Fibroblast of villous mesenchyme (primary cell): ENCODE measurements around the gene DPP9. TPM values are rescaled to one million over a fixed set of nuclear protein-coding genes. Genes with fewer than 3 reads are reported as not detected.
"Not testable (repeated sequence)": the region's sequence is repeated elsewhere in the genome, so short reads cannot be mapped to it uniquely, and the experiment has no call there.

Source experiments
- DNase-seq: peaks from one replicate; pipeline ENCODE4 v3.0.0-alpha.2; 2010; ENCODE audit warnings: low read depth
- H3K4me3 ChIP-seq: 2 replicates; pipeline ENCODE4 v1.5.1; 2011; ENCODE audit warnings: low read depth, mild to moderate bottlenecking, low read length
- total RNA-seq: library from RNA; depleted of rRNA; stranded (reverse); fragments of >200 nt; gene quantifications from 2 replicates; pipeline ENCODE4 v1.2.3, GENCODE V29; 2012
- TF ChIP-seq, protein P1 (sequence below): IDR thresholded peaks from 2 replicates; pipeline ENCODE4 v1.5.1; 2012; ENCODE audit warnings: low read depth, mild to moderate bottlenecking, low read length; ENCODE audit not compliant: insufficient read depth

DPP9 gene
- total RNA-seq, 1 donor, result 30.7 TPM

DNA sequence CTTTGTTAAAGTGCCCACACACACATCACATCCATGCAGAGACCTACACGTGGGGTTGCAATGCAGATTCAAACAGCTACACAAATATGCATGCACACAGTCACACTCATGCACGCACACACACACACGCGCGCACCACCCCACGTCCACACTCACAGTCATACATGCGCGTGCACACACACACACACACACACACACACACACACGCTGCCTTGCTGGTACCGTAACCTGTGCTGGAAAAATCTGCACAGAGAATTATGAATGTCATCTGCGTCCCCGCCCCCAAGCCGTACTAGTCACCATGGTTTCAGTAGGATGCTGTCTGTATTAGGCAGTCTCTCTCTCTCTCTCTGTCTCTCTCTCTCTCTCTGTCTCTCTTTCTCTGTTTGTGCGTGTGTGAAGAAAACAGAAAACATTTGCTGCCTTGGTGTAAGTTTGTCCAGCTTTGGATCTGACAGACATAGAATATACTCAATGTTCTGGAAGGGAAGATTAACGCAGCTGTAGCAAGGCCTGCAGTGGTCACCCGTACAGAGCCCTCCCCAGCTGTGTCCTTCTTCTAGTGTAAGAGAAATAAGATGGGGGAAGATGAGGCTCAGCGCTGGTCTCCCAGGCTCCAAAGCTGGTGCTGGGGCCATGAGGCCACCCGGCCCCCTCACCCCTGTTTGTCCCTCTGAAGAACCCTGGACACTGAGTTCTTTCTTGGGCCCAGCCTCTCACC, 26.4 kb upstream of the DPP9 start:
- no peak for DNase-seq
- TF ChIP-seq, protein P1, sequence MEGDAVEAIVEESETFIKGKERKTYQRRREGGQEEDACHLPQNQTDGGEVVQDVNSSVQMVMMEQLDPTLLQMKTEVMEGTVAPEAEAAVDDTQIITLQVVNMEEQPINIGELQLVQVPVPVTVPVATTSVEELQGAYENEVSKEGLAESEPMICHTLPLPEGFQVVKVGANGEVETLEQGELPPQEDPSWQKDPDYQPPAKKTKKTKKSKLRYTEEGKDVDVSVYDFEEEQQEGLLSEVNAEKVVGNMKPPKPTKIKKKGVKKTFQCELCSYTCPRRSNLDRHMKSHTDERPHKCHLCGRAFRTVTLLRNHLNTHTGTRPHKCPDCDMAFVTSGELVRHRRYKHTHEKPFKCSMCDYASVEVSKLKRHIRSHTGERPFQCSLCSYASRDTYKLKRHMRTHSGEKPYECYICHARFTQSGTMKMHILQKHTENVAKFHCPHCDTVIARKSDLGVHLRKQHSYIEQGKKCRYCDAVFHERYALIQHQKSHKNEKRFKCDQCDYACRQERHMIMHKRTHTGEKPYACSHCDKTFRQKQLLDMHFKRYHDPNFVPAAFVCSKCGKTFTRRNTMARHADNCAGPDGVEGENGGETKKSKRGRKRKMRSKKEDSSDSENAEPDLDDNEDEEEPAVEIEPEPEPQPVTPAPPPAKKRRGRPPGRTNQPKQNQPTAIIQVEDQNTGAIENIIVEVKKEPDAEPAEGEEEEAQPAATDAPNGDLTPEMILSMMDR, result no peak
- H3K4me3 ChIP-seq, result no peak overlapping the region

DNA sequence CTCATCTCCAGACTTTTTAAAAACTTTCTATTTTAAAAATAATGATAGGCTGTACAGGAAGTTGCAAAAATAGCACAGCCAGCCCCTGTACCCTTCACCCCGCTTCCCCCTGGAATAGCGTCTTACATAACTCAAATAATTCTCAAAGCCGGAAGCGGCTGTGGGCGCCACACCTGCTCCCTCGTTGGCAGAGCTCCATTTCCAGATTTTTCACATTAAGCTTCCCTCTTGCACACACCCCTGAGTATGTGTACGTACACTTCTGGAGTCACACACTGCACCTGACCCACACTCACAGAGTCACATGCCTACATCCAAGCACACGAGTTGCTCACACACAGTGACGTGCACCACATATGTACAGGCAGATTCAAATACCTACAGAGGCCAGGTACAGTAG, 24.9 kb upstream of the DPP9 start:
- no peak for DNase-seq
- H3K4me3 ChIP-seq, result no peak overlapping the region
- TF ChIP-seq, protein P1, result no peak

DNA sequence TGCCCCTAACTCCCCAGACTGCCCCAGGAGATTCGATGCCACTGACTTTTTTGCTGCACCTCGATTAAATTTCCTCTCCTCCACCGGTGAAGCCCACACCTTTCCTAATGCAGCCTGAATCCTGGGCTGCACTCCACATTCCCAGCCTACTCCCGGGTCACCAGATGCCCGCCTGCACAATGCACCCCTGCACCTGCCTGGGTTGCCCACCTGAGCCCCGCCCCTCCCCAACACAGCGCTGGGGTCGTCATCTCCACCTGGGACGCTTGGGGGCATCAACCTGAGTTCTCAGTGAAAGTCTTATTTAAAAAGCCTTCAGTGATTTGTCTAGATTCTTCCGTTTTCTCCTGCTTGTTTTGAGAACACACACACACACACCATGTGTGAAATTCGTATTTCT, 24.5 kb upstream of the DPP9 start:
- TF ChIP-seq, protein P1, result no peak
- DNase-seq, result no peak
- no peak overlapping the region for H3K4me3 ChIP-seq

DNA sequence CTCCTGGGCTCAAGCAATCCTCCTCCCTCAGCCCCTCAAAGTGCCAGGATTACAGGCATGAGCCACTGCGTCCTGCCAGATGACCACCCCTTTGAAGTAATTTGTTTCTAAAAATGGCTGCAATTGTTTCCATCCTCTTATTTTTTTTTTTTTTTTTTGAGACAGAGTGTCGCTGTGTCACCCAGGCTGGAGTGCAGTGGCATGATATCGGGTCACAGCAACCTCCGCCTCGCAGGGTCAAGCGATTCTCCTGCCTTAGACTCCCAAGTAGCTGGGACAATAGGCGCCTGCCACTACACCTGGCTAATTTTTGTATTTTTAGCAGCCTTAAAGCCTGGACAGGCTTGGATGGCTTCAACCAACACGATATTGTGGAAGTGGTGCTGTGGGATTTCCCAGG, 22.3 kb upstream of the DPP9 start:
- TF ChIP-seq, protein P1, result no peak
- DNase-seq, result no peak

DNA sequence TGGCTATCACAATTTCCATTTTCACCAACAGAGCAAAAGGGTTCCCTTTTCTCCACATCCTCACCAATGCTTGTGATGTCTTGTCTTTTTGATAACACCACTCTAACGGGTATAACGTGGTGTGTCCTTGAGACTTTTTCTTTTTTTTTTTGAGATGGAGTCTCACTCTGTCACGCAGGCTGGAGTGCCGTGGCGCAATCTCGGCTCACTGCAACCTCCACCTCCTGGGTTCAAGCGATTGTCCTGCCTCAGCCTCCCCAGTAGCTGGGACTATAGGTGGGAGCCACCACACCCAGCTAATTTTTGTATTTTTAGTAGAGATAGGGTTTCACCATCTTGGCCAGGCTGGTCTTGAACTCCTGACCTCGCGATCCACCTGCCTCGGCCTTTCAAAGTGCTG, 21.5 kb upstream of the DPP9 start:
- not testable (repeated sequence) for H3K4me3 ChIP-seq, DNase-seq

More for the DNA sequence above, 22.3 kb upstream of the DPP9 start:
- no peak overlapping the region for H3K4me3 ChIP-seq

DNA sequence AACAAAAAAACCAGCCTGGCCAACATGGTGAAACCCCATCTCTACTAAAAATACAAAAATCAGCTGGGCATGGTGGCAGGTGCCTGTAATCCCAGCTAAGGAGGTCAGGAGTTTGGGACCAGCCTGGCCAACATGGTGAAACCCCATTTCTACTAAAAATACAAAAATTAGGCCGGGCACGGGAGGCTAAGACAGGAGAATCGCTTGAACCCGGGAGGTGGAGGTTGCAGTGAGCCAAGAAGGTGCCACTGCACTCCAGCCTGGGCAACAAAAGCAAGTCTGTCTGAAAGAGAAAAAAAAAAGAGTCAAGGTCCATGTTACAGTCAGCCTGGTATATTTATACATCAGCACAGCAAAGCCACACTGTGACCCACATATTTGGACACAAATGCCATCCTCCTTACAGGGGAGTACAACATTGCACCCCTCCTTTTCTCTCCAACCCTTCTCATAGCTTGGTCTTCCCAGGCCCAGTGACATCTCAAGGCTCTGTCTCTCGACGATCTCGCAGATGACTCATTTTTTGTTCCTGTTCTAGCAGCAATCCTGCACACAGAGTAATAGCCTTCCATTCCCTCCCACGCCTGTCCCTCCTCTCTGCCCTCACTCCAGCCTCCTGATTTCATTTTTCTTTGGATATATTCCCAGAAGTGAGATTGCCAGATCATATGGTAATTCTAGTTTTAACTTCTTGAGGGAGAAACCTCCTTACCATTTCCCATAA, 21.0 kb upstream of the DPP9 start:
- DNase-seq, result peak; percentile 90
- TF ChIP-seq, protein P1, result no peak
- no peak overlapping the region for H3K4me3 ChIP-seq

DNA sequence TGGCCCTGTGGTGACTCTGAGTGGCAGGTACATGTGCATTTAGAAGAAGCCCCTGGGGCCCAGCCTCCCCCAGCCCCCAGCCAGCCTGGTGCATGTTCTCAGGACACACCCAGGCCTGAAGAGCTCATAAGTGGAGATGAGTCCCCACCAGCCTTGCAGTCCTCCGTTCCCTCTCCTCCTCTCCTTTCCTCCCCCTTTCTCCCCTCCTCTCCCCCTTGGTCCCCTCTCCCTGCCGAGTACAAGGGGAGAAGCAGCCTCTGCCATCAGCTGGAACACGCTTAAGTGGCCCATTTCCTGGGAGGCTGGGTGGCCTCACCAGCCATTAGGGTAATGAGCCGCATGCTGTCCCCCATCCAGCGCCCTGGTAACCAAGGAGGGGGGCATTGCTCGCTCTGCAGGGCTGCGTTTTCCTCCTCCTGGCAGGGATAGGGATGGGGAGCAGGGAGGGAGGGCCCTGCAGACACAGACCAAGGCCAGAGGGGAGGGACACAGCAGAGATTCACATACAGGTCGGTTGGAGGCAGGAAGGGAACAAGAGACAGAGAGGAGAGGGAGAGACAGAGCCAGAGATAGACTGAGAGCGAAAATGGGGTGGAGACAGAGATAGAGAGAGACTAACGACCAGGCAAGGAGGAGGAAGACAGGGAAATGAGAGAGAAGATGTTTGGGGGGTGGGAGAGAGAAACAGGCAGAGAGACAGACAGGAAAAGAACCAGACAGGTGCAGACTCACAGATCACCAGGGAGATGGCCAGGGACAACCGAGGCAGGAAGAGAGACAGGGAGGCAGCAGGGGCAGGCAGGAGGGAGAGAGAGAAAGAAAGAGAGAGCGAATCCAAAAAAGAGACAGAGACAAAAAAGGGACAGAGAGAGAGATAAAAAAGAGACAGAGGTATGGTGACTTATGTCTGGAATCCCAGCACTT, 19.3 kb upstream of the DPP9 start:
- TF ChIP-seq, protein P1, result no peak
- H3K4me3 ChIP-seq, result no peak overlapping the region
- no peak for DNase-seq
